GM21529 (cell line): ENCODE data around the gene PCBP1.
A peak's percentile ranks its signal among the peaks of the same experiment; 100 is the strongest.
"Not testable (repeated sequence)": the region's sequence is repeated elsewhere in the genome, so short reads cannot be mapped to it uniquely, and the experiment has no call there.

Experiments used
- ATAC-seq: cut with Tn5 transposase; IDR thresholded peaks from one replicate; pipeline ENCODE4 v1.9.1; 2021; ENCODE audit not compliant: unreplicated experiment

The PCBP1 gene

DNA sequence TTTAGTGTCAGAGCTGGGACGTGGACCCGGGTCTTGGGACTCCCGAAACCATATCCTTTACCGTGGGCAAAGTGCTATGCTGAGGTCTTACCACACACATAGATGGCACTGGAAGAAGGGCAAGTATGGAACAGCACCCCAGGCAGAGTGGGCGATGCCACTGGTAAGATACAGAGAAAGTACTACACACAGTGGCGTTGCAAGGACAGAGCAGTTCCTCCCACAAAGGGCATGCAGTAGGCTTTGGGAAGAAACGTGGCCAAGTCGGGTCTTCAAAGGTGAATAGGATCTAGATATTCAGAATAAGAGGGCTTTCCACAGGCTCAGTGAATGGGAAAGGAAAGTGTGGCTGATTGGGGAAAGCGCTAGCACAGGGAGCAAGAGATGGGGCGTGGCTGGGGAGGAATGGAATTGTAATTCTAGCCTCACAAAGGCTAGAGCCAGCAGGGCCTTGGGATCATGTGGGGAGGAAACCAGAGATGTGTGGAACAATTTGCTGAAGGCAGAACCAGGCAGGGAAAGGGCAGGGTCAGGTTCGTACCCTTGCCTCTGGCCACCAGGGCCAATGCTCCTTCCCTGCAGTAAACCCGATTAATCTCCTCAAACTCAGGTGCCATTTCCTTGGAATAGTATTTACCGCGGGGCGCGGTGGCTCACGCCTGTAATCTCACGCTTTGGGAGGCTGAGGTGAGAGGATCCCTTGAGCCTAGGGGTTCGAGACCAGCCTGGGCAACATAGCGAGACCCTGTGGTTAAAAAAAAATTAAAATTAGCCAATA lies 36.0 kb downstream of the PCBP1 start:
- ATAC-seq: no peak

- ATAC-seq: no peak
Observed at GRCh38 chr2:70123829-70124116, 36.5 kb downstream of the PCBP1 start.

- ATAC-seq: peak; percentile 33
Observed at GRCh38 chr2:70124983-70125480, 37.8 kb downstream of the PCBP1 start.

DNA sequence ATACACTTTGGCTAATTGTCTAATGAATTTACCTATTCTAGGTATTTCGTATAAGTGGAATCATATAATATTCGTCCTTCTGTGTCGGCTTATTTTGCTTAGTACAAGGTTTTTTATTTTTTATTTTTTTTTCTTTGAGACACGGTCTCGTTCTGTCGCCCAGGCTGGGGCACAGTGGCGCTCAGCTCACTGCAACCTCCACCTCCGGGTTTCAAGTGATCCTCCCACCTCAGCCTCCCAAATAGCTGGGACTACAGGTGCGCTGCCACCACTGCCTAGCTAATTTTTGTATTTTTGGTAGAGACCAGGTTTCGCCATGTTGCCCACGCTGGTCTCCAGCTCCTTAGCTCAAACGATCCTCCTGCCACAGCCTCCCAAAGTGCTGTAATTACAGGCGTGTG lies 38.2 kb downstream of the PCBP1 start:
- no peak for ATAC-seq

- ATAC-seq: no peak
Observed at GRCh38 chr2:70126413-70126812, 39.1 kb downstream of the PCBP1 start.

- no peak for ATAC-seq
Observed at GRCh38 chr2:70128005-70128404, 40.7 kb downstream of the PCBP1 start.

GRCh38 chr2:70131344-70132143 lies 44.3 kb downstream of the PCBP1 start:
- not testable (repeated sequence) for ATAC-seq

GRCh38 chr2:70132244-70133126 lies 45.2 kb downstream of the PCBP1 start:
- peak; percentile 53 for ATAC-seq

- ATAC-seq: no peak
Observed at GRCh38 chr2:70133127-70133452, 45.8 kb downstream of the PCBP1 start.

GRCh38 chr2:70133491-70134322 lies 46.4 kb downstream of the PCBP1 start:
- ATAC-seq: no peak

DNA sequence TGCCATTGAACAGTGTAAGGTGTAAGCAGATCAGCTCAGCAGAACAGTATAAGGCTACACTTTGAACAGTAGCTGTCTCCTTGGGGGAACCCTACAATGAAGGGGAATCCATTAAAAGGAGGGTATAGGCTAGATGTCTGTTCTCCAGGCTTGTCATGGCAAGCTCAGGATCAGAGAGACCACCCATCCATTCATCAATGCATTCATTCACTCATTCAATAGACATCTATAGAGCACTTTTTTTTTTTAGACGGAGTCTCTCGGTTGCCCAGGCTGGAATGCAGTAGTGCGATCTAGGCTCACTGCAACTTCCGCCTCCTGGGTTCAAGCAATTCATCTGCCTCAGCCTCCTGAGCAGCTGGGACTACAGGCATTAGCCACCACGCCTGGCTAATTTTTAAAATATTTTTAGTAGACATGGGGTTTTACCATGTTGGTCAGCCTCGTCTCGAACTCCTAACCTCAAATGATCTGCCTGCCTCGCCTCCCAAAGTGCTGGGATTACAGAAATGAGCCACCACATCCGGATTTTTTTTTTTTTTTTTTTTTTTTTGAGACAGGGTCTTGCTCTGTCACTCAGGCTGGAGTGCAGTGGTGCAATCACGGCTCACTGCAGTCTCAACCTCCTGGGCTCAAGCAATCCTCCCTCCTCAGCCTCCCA lies 47.2 kb downstream of the PCBP1 start:
- ATAC-seq: not testable (repeated sequence)
